Measurements from ENCODE around the gene REXO1. TPM values are rescaled to one million over a fixed set of nuclear protein-coding genes. Genes with fewer than 3 reads are reported as not detected.
"Not testable (repeated sequence)": the region's sequence is repeated elsewhere in the genome, so short reads cannot be mapped to it uniquely, and the experiment has no call there.

Gene REXO1
- total and polyA plus RNA-seq, 2 donors (not counting 1 experiment from before 2014, with no cell fraction given): 6.1 to 6.8 TPM

DNA sequence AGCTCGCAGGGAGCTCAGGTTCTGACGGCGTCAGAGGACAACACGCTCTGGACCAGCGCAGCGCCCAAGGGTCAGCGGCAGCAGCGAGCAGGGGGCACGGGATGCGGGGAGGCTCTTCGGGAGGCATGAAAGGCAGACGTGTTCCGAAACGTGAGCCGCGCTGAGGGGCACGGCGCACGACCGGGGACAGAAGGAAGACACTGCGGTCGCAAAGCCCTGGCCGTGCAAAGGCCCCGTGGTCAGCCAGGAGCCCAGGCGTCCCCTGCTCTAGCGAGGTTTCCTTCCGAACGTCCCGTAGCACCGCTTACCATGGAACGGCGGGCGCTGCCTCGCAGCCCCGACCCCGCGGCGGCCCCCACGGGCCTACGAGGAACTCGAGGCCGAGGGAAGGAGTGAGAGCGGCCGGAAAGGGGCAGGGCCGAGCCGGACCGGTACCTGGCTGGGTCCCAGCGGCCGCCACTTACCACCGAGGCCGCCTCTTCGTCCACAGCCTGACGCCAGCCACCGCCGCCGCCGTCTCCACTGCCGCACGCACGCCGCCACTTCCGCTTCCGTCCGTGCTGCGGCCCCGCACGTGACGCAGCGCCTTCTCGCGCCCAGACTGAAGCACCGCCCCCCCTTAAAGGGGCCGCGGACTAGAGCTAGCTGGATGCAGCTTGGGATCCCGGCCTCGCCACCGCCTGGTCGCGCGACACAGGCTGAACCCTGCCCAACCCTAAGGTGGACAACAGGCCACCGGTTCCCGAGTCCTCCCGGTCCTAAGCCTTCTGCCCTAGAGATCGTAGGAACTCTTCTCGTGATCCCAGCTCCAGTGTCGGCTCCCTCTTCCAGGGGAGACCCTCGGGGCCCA lies 27.6 kb upstream of the REXO1 start:
- Histone ChIP-seq H3K79me2 (ENCODE audit: control insufficient read depth, insufficient read depth, low read length) (peaks cover 53% of the 10 kb centered on the region), H3K27me3 (ENCODE audit: control insufficient read depth, insufficient read depth, low read length) (no peaks in the 10 kb centered on the region), H3K9ac (ENCODE audit: insufficient read depth, low read length) (peak overlapping the region; percentile 96), H3K36me3 (ENCODE audit: control insufficient read depth, insufficient read depth, low read length) (peaks cover 15% of the 10 kb centered on the region), H4K20me1 (ENCODE audit: control insufficient read depth, extremely low read depth, insufficient read depth, low read length) (no peaks in the 10 kb centered on the region), H3K4me3 (replicated peaks in 1 of 4; ENCODE audit: control extremely low read depth in 1 of 4, insufficient read depth in 1 of 4, low read depth in 3 of 4, low read length in 4 of 4) (peak overlapping the region; percentile 77 to 95 (median 89)), H3K9me3 (ENCODE audit: control insufficient read depth, insufficient read depth, low read depth, low read length) (no peaks in the 10 kb centered on the region), H3K27ac (ENCODE audit: insufficient read depth, low read length) (peak overlapping the region; percentile 98), H3K4me2 (ENCODE audit: extremely low read depth, insufficient read depth, low read length) (peak overlapping the region; percentile 100), H3K4me1 (ENCODE audit: control insufficient read depth, extremely low read depth, insufficient read depth, low read length) (peaks cover 9% of the 10 kb centered on the region), H2AFZ (ENCODE audit: low read length) (peak overlapping the region; percentile 26)
- no peak for TF ChIP-seq EZH2 (IDR thresholded peaks at IDR 0.05; ENCODE audit: low read length, missing control alignments)
- TF ChIP-seq, protein P1, sequence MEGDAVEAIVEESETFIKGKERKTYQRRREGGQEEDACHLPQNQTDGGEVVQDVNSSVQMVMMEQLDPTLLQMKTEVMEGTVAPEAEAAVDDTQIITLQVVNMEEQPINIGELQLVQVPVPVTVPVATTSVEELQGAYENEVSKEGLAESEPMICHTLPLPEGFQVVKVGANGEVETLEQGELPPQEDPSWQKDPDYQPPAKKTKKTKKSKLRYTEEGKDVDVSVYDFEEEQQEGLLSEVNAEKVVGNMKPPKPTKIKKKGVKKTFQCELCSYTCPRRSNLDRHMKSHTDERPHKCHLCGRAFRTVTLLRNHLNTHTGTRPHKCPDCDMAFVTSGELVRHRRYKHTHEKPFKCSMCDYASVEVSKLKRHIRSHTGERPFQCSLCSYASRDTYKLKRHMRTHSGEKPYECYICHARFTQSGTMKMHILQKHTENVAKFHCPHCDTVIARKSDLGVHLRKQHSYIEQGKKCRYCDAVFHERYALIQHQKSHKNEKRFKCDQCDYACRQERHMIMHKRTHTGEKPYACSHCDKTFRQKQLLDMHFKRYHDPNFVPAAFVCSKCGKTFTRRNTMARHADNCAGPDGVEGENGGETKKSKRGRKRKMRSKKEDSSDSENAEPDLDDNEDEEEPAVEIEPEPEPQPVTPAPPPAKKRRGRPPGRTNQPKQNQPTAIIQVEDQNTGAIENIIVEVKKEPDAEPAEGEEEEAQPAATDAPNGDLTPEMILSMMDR (conservative IDR thresholded peaks at IDR 0.05 in 1 of 2, IDR thresholded peaks at IDR 0.05 in 1 of 2; ENCODE audit: low read depth in 1 of 2, low read length in 2 of 2): no peak
- peak; percentile 86 for DNase-seq (ENCODE audit: low read depth in 2 of 2)

DNA sequence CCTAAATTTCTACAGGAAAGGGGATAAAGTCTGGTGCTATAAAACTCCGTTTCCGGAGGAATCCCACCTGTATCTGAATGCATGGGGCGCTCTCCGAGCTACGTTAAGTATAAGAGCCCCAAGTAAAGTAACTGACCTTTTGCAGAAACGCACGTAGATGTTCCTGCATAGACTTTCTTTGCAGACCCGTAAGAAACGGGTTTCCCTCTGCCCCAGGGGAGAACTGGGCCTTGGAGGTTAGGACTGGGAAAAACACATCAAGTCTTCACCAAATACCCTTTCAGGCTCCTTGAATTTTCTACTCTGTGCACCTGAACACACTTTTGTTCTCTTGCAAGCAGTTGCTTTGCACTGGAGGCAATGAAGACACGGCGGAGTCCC lies 27.0 kb upstream of the REXO1 start:
- not testable (repeated sequence) for H2AFZ ChIP-seq (ENCODE audit: low read length); H3K27me3 ChIP-seq (ENCODE audit: control insufficient read depth, insufficient read depth, low read length); DNase-seq (ENCODE audit: low read depth in 2 of 2); H3K9me3 ChIP-seq (ENCODE audit: control insufficient read depth, insufficient read depth, low read depth, low read length); H4K20me1 ChIP-seq (ENCODE audit: control insufficient read depth, extremely low read depth, insufficient read depth, low read length); H3K4me1 ChIP-seq (ENCODE audit: control insufficient read depth, extremely low read depth, insufficient read depth, low read length)
- Histone ChIP-seq H3K4me2 (ENCODE audit: extremely low read depth, insufficient read depth, low read length) (peak overlapping the region; percentile 100), H3K27ac (ENCODE audit: insufficient read depth, low read length) (peak overlapping the region; percentile 98), H3K79me2 (ENCODE audit: control insufficient read depth, insufficient read depth, low read length) (peaks cover 47% of the 10 kb centered on the region), H3K36me3 (ENCODE audit: control insufficient read depth, insufficient read depth, low read length) (peaks cover 12% of the 10 kb centered on the region), H3K9ac (ENCODE audit: insufficient read depth, low read length) (peak overlapping the region; percentile 96), H3K4me3 (replicated peaks in 1 of 4; ENCODE audit: control extremely low read depth in 1 of 4, insufficient read depth in 1 of 4, low read depth in 3 of 4, low read length in 4 of 4) (peak overlapping the region; percentile 77 to 95 (median 89))

DNA sequence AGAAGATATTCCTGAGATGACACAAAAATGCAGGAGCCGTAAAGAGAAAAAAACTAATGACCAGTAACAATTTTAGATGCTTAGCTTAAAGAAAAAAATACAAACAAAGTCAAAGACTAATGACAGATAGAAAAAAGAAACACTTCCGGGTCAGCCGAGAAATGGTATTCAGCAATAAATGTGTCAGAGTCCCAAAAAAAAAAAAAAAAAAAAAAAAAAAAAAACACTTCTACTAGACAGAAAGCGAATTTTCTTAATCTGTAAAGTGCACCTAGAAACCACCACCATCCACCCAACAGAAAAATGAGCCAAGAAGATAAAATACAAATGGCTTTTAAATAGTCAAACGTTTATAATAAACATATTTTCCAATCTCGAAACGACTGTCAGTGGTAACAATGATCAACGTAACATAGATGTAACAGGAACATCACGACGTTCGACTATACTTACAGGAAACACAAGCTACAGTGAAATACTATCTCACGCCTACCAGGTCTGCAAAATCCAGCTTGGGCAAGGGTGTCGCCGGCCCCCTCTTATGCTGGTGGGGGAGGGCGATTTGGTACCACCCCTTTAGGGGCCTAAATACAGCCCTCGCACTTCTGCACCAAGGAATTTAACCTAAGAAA lies 26.4 kb upstream of the REXO1 start:
- DNase-seq (ENCODE audit: low read depth in 2 of 2): no peak
- Histone ChIP-seq H3K79me2 (ENCODE audit: control insufficient read depth, insufficient read depth, low read length) (peaks cover 45% of the 10 kb centered on the region), H3K4me2 (ENCODE audit: extremely low read depth, insufficient read depth, low read length) (peak overlapping the region; percentile 100), H2AFZ (ENCODE audit: low read length) (no peak overlapping the region), H3K9ac (ENCODE audit: insufficient read depth, low read length) (peak overlapping the region; percentile 42), H4K20me1 (ENCODE audit: control insufficient read depth, extremely low read depth, insufficient read depth, low read length) (no peaks in the 10 kb centered on the region), H3K4me3 (replicated peaks in 1 of 4; ENCODE audit: control extremely low read depth in 1 of 4, insufficient read depth in 1 of 4, low read depth in 3 of 4, low read length in 4 of 4) (peak overlapping the region; percentile 77 to 95 (median 89)), H3K27ac (ENCODE audit: insufficient read depth, low read length) (peak overlapping the region; percentile 98), H3K9me3 (ENCODE audit: control insufficient read depth, insufficient read depth, low read depth, low read length) (no peaks in the 10 kb centered on the region), H3K4me1 (ENCODE audit: control insufficient read depth, extremely low read depth, insufficient read depth, low read length) (peaks cover 9% of the 10 kb centered on the region), H3K27me3 (ENCODE audit: control insufficient read depth, insufficient read depth, low read length) (no peaks in the 10 kb centered on the region), H3K36me3 (ENCODE audit: control insufficient read depth, insufficient read depth, low read length) (peaks cover 12% of the 10 kb centered on the region)
- TF ChIP-seq EZH2 (IDR thresholded peaks at IDR 0.05; ENCODE audit: low read length, missing control alignments): no peak
- TF ChIP-seq, protein P1 (conservative IDR thresholded peaks at IDR 0.05 in 1 of 2, IDR thresholded peaks at IDR 0.05 in 1 of 2; ENCODE audit: low read depth in 1 of 2, low read length in 2 of 2): no peak
